A549 treated with AZD9567 at 1 μM for 4 hours (cell line): ENCODE data around the gene C9orf153. TPM values are rescaled to one million over a fixed set of nuclear protein-coding genes. Genes with fewer than 3 reads are reported as not detected.

Experiments
- total RNA-seq: library from RNA; stranded (reverse); fragments of 200-300 nt; extraction: Qiagen RNA extraction; gene quantifications from 5 replicates; pipeline ENCODE4 v1.2.3, GENCODE V29; 2022; ENCODE audit not compliant: insufficient read depth

The C9orf153 gene
- total RNA-seq: 0.14 to 0.55 TPM (median 0.26 TPM) in 3 of 5 replicates, not detected in the others

DNA sequence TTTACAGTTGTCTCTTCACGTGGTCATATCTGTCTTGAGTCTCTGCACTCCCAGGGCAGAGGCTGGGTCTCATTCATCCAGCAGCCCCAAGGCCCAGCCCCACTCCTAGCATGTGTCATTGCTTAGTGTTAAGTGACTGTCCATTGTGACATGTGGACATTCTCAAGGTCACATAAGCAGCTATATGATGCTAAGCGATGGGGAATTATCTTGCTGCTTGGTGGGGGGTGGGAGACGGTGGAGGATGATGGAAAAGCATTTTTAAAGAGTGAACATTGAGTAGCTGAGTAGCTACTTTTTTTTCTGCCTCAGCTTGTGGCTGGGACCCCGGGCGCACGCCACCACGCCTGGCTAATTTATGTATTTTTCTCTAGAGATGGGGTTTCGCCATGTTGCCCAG is at the start of gene C9orf153:
C9orf153 (minus strand) TSS at position 101 of the 400 bp plus-strand sequence. CDS start 30,054 bp downstream, outside the sequence.

DNA sequence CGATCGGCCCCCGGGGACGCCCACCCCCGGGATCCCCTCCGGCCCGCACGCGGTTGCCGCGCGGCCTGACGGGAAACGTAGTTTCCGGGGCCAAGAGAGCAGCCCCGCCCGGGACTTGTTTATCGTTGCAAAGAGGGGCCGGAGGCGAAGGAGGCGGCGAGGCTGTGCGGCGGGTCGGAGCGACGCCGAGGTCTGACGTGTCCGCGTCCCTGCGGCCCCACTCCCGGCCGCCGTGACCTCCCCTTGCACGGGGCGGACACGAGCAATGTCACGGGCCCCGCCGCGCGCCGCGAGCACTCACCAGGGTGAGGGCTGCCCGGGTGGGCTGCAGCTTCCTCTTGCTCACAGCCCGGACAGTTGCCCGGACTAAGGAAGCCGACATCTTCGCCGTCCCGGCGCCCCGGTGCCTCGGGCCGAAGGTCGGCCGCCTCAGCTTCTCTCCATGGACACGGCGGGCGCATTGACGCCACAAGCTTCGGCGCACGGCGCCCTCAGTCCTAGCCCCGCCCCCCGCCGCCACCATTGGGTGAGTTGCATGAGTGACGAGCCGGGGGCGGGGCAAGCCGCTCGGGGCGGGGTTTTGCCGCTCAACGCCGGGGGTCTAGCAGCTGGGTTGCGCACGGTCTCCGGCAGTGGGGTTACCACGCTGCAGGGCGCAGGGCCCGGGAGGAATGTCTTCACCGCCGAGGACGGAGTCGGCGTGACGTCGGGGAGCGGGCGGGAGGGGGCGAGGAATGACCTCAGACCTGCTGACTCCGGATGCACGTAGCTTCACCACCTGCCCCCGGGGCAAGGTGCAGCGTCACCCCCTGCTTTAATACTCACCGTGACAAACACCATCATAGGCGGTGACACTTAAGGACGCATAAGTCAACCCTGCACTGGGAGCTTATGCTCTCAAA is 22.9 kb upstream of the C9orf153 start, which contains the start of gene ISCA1:
ISCA1 (minus strand) TSS at position 462 of the 902 bp plus-strand sequence; CDS start at position 382, 80 bp downstream.

Other genes with a start within 250 kb of the C9orf153 start
- gene GOLM1, start 160.1 kb downstream of the C9orf153 start, total RNA-seq: 103 to 120 TPM (median 109 TPM) in 5 replicates
- gene ISCA1, start 22.9 kb upstream of the C9orf153 start, total RNA-seq: 45.5 to 65.7 TPM (median 47.5 TPM) in 5 replicates
- 8.8 to 12.8 TPM (median 11.4 TPM) in 5 replicates for gene TUT7, start 94.8 kb upstream of the C9orf153 start, total RNA-seq